ENCODE results near the gene GKN2. TPM values are rescaled to one million over a fixed set of nuclear protein-coding genes. Genes with fewer than 3 reads are reported as not detected.

GKN2 gene
- total RNA-seq, 1 experiment from 2014 or later, result not detected

- Histone ChIP-seq H3K4ac (ENCODE audit: low read depth, low read length) (no peak overlapping the region), H4K20me1 (ENCODE audit: control insufficient read depth, insufficient read depth, insufficient read length) (no peaks in the 10 kb centered on the region), H4K5ac (ENCODE audit: insufficient read length, low read depth, low read length) (no peak overlapping the region), H2BK12ac (ENCODE audit: insufficient read length, low read depth, low read length) (no peak overlapping the region), H2BK15ac (ENCODE audit: low read depth, low read length) (no peak overlapping the region), H2BK120ac (ENCODE audit: low read depth, low read length, poor library complexity, severe bottlenecking) (no peak overlapping the region), H2BK5ac (ENCODE audit: insufficient read length, low read length) (no peak overlapping the region), H2AFZ (ENCODE audit: low read length) (no peak overlapping the region), H3K23me2 (ENCODE audit: insufficient read length, low read depth, low read length, poor library complexity, severe bottlenecking) (no peaks in the 10 kb centered on the region), H3K79me2 (ENCODE audit: insufficient read depth, low read length) (no peaks in the 10 kb centered on the region), H3K27ac (ENCODE audit: insufficient read length, low read depth, low read length) (no peak overlapping the region), H3K23ac (ENCODE audit: insufficient read length, low read depth, low read length) (no peak overlapping the region), H3K4me1 (ENCODE audit: insufficient read depth, low read length) (no peaks in the 10 kb centered on the region), H2AK5ac (ENCODE audit: insufficient read length, low read length) (no peak overlapping the region), H4K8ac (replicated peaks; ENCODE audit: insufficient read length, low read depth, low read length) (no peak overlapping the region), H3K79me1 (ENCODE audit: insufficient read depth, low read depth, low read length, poor library complexity, severe bottlenecking) (no peaks in the 10 kb centered on the region), H3K4me2 (ENCODE audit: insufficient read depth, insufficient read length, low read length) (no peak overlapping the region), H4K91ac (ENCODE audit: insufficient read length, low read depth, low read length) (no peak overlapping the region), H2BK20ac (ENCODE audit: low read depth, low read length, poor library complexity, severe bottlenecking) (no peak overlapping the region), H3K56ac (ENCODE audit: insufficient read length, low read depth, low read length) (no peak overlapping the region), H3K18ac (ENCODE audit: insufficient read length, low read depth, low read length) (no peak overlapping the region), H3T11ph (ENCODE audit: low read length) (no peak overlapping the region), H3K9me3 (ENCODE audit: control insufficient read depth, low read depth, low read length) (no peaks in the 10 kb centered on the region), H3K9ac (ENCODE audit: extremely low read depth, insufficient read length, low read length) (no peak overlapping the region), H3K27me3 (ENCODE audit: insufficient read depth, low read length) (no peaks in the 10 kb centered on the region), H3K14ac (ENCODE audit: insufficient read depth, low read length) (no peak overlapping the region)
- no peak for DNase-seq
- H3K4me3 Mint-ChIP-seq, result no peak overlapping the region
- no peaks in the 10 kb centered on the region; a peak in 1 of 7 replicates for H3K36me3 Mint-ChIP-seq (ENCODE audit: insufficient read depth in 1 of 3, low read depth in 3 of 3)
- H3K4me1 Mint-ChIP-seq, result peaks cover 20 to 21% of the 10 kb centered on the region in 2 experiments
- no peaks in the 10 kb centered on the region for H3K9me3 Mint-ChIP-seq
- no peak for TF ChIP-seq CTCF (conservative IDR thresholded peaks at IDR 0.05)
- no CpG with 5 or more reads among the region's 1 CpG for WGBS (ENCODE audit: extremely low coverage, insufficient read length, low lambda C conversion rate)
- H3K27ac Mint-ChIP-seq, result no peak overlapping the region
- H3K27me3 Mint-ChIP-seq (ENCODE audit: low read depth), result peaks cover 16% of the 10 kb centered on the region
Measured at GRCh38 chr2:68948710-68949109, 4.0 kb downstream of the GKN2 start.

Data from H9 (cell line).